OCI-M2 (cell line): Measurements from ENCODE around the gene MC3R.

ENCODE experiments used
- DNase-seq: peaks from one replicate; lab custom pipeline; 2025; ENCODE audit not compliant: unreplicated experiment; lab: John Stamatoyannopoulos, UW

MC3R gene

DNA sequence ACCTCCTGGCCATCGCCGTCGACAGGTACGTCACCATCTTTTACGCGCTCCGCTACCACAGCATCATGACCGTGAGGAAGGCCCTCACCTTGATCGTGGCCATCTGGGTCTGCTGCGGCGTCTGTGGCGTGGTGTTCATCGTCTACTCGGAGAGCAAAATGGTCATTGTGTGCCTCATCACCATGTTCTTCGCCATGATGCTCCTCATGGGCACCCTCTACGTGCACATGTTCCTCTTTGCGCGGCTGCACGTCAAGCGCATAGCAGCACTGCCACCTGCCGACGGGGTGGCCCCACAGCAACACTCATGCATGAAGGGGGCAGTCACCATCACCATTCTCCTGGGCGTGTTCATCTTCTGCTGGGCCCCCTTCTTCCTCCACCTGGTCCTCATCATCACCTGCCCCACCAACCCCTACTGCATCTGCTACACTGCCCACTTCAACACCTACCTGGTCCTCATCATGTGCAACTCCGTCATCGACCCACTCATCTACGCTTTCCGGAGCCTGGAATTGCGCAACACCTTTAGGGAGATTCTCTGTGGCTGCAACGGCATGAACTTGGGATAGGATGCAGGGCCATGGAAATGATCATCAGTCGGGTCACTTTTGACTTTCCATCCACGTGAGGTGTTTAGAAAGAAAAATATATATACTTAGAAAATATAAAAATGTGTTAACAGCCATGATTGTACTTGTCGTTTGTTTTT lies 868 bp downstream of the MC3R start:
- no peak for DNase-seq

GRCh38 chr20:56249956-56250355 lies 1.4 kb downstream of the MC3R start:
- no peak for DNase-seq

DNA sequence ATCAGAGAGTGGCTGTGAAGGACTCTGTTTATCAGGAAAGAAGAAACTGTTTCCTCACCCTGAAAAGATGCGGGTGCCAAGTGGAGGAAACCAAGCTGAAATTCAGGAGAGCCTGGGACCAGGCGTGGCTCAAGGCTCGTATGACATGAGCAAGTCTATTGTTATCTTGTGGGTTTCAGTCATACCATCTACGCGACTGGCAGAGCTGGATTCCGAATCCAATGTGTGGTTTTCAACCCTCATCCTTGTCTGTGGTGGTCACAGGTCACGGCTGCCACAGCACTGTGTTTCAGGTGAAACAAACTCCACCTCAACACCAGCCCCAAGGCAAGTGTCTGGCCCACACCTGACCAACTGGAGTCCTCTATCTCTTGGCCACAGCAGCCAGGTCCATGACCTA lies 9.1 kb downstream of the MC3R start:
- DNase-seq: no peak

GRCh38 chr20:56259948-56260347 lies 11.4 kb downstream of the MC3R start:
- no peak for DNase-seq

DNA sequence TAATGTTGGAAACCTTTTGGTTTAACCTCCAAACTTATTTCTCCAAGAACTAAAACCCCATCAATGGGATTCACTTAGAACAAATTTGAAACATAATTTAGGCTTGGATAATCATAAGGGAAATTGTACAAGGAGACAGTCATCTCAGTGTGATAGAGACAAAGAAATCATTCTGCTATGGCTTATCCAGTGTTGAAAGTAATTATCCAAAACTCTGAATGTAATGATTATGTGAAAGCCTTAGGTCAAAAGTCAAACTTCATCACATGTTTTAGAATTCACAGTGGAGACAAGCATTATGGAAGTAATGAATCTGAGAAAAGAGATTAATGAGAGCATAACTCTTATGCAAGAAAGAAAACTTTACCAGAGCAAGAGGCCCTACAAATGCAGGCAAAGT lies 20.0 kb downstream of the MC3R start:
- DNase-seq: no peak

DNA sequence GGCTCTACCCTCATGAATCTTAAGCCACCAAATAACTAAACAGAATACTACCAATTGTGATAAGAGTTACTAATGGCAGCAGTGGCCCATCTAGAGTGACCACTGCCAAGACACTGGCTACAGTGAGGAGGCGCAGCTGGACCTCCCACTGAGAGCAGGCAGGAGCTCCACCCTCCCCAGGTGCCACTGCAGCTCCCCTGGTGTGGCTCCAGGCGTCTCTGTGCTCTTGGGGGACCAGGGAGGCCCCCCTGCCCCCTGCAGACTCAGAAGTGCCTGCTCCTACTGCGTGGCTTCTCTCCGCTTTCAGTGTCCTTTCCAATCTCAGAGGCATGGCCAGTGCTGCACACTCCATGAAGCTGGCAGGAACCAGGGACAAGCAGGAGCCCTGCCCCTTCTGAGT lies 23.4 kb downstream of the MC3R start:
- no peak for DNase-seq

DNA sequence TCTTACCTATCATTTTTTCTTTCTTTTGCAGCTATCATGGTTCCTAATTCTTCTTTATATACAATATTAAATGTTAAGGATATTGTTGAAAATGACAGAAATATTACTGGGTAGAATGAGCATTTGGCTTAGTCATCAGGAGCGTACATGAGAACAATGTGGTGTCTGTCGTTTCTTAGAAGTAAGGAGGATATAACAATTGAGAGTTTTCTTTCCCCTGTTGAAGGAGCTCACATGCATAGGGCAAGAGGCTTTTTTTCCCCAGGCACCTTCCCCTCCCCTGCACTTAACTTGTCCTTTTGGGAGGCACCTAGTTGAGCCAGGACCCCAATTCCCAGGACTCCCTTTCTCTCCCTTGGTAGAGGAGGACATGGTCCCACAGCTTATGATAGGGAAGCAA lies 25.0 kb downstream of the MC3R start:
- DNase-seq: no peak

- DNase-seq: no peak
Measured at GRCh38 chr20:56274156-56274555, 25.6 kb downstream of the MC3R start.

DNA sequence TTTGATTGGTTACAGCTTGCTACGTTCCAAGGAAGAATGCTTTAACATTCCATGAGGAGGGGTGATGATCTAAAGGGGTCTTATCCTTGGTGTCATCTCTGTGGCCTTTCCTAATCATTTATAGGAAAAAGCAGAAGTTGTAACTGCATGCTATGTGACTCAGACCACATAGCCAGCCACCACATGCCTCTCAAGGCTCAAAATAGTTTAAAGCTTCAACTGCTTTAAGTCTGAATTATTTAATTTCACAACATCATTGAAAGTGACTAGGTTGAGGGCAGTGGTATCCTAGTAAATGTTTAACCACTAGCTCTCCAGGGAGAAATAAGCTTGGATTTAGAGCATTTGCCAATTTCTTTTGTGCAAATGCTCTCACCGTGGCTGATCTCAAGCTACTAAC lies 29.7 kb downstream of the MC3R start:
- DNase-seq: no peak

GRCh38 chr20:56285496-56285895 lies 37.0 kb downstream of the MC3R start:
- DNase-seq: no peak

- DNase-seq: no peak
Measured at GRCh38 chr20:56289652-56290051, 41.1 kb downstream of the MC3R start.

DNA sequence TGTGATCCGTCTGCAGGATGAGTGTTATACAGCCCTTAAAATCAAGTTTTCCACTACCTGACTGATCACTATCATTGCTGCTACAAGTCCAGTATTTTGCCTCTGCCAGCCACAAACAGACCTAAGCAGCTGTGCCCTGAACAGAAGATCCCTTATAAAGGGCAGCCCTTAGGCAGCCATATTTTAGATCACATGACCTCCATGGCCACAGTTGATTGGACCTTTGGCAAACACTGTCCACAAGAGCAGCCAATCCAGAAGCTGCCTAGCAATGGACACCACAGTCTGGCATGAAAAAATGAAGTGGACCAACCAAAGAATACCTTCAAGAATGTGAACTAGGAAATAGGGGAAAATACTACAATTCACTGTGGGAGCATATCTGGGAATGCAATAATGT lies 50.8 kb downstream of the MC3R start:
- no peak for DNase-seq
